Astrocyte (in vitro differentiated cells and primary cell): Measurements from ENCODE around the gene CSMD2. TPM values are rescaled to one million over a fixed set of nuclear protein-coding genes. Genes with fewer than 3 reads are reported as not detected.

Experiments
- DNase-seq: peaks from one replicate; pipeline ENCODE4 v3.0.0-alpha.2; 2010; ENCODE audit warnings: low read depth
- FAIRE-seq: peaks from 2 replicates; lab custom pipeline; 2011; peaks lifted over from hg19 to GRCh38; lab: Jason Lieb, UNC
- H2AFZ ChIP-seq: 2 replicates; pipeline ENCODE4 v1.6.0; 2012; ENCODE audit warnings: low read depth, low read length, inconsistent platforms
- H3K27ac ChIP-seq: 2 replicates; pipeline ENCODE4 v1.5.1; 2011; ENCODE audit warnings: low read depth, low read length, inconsistent platforms
- H3K27me3 ChIP-seq: 2 replicates; pipeline ENCODE4 v1.6.0; 2011; ENCODE audit warnings: low read length, inconsistent platforms; ENCODE audit not compliant: insufficient read depth
- H3K36me3 ChIP-seq: 2 replicates; pipeline ENCODE4 v1.5.1; 2011; ENCODE audit warnings: low read length, inconsistent platforms; ENCODE audit not compliant: insufficient read depth
- H3K4me1 ChIP-seq: 2 replicates; pipeline ENCODE4 v1.5.1; 2011; ENCODE audit warnings: low read length, inconsistent platforms; ENCODE audit not compliant: insufficient read depth
- H3K4me2 ChIP-seq: 2 replicates; pipeline ENCODE4 v1.6.0; 2012; ENCODE audit warnings: low read length, inconsistent platforms
- H3K4me3 ChIP-seq: 2 replicates; pipeline ENCODE4 v1.5.1; 2011; ENCODE audit warnings: low read depth, mild to moderate bottlenecking, low read length, inconsistent platforms; ENCODE audit not compliant: insufficient read depth
- H3K79me2 ChIP-seq: 2 replicates; pipeline ENCODE4 v1.6.0; 2012; ENCODE audit warnings: mild to moderate bottlenecking, low read length, inconsistent platforms; ENCODE audit not compliant: insufficient read depth
- H3K9ac ChIP-seq: 2 replicates; pipeline ENCODE4 v1.6.0; 2012; ENCODE audit warnings: mild to moderate bottlenecking, low read length, inconsistent platforms
- H3K9me3 ChIP-seq: 2 replicates; pipeline ENCODE4 v1.5.1; 2012; ENCODE audit warnings: low read depth, mild to moderate bottlenecking, low read length, inconsistent platforms; ENCODE audit not compliant: insufficient read depth
- H4K20me1 ChIP-seq: 2 replicates; pipeline ENCODE4 v1.6.0; 2012; ENCODE audit warnings: low read length, inconsistent platforms; ENCODE audit not compliant: insufficient read depth
- H3K27ac Mint-ChIP-seq: one replicate; pipeline ENCODE4 v1.8.0; 2021; ENCODE audit warnings: mild to moderate bottlenecking, mixed read lengths; ENCODE audit not compliant: unreplicated experiment
- H3K27me3 Mint-ChIP-seq: one replicate; pipeline ENCODE4 v1.8.0; 2021; ENCODE audit warnings: low read depth, mixed read lengths; ENCODE audit not compliant: unreplicated experiment
- H3K36me3 Mint-ChIP-seq: one replicate; pipeline ENCODE4 v1.8.0; 2021; ENCODE audit warnings: low read depth, mixed read lengths; ENCODE audit not compliant: unreplicated experiment
- H3K4me1 Mint-ChIP-seq: one replicate; pipeline ENCODE4 v1.8.0; 2021; ENCODE audit warnings: low read depth, mixed read lengths; ENCODE audit not compliant: unreplicated experiment
- H3K4me3 Mint-ChIP-seq: one replicate; pipeline ENCODE4 v1.8.0; 2021; ENCODE audit warnings: mild to moderate bottlenecking, moderate library complexity, mixed read lengths; ENCODE audit not compliant: unreplicated experiment
- H3K9me3 Mint-ChIP-seq: one replicate; pipeline ENCODE4 v1.8.0; 2021; ENCODE audit warnings: mild to moderate bottlenecking, mixed read lengths; ENCODE audit not compliant: unreplicated experiment
- EZH2 ChIP-seq: IDR thresholded peaks from 2 replicates; pipeline ENCODE4 v1.6.1; 2012; ENCODE audit warnings: mild to moderate bottlenecking, low read length, inconsistent platforms; ENCODE audit not compliant: insufficient read depth
- total RNA-seq: library from RNA; stranded (reverse); gene quantifications from 2 replicates; pipeline ENCODE4 v1.2.1, GENCODE V29; 2021
- TF ChIP-seq, protein P1 (sequence below): IDR thresholded peaks from 2 replicates; pipeline ENCODE4 v1.5.1; 2011; ENCODE audit warnings: low read depth, mild to moderate bottlenecking, inconsistent platforms, low read length, moderate library complexity; ENCODE audit not compliant: insufficient read depth

Gene CSMD2
- total RNA-seq, 1 donor from 2014 or later = 11.1 TPM

DNA sequence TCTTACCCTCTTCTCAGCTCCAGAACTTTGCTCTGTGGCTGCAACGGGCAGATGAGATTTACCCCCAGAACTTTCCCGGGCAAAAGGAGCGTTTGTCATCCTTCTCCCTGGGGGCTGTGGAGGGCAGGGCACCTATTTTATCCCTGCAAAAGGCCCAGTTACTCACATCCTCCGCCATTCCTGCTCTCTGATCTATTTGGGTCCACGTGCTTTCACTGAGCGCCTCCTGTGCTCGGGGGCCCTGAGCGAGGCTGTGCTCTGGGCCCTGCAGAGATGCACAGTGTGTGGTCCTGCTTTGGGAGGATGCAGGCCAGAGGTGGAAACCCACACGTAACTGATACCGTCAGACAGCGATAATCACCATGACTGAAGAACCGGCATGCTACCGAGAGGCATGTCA is 2.4 kb upstream of the CSMD2 start:
- H3K4me1 Mint-ChIP-seq = peaks cover 4% of the 10 kb centered on the region
- Histone ChIP-seq H2AFZ (peak overlapping the region; percentile 73), H3K4me1 (peaks cover 20% of the 10 kb centered on the region), H3K9me3 (no peaks in the 10 kb centered on the region), H3K79me2 (peaks cover 10% of the 10 kb centered on the region), H3K27me3 (no peaks in the 10 kb centered on the region), H3K4me3 (no peak overlapping the region), H3K9ac (no peak overlapping the region), H4K20me1 (peaks cover 4% of the 10 kb centered on the region), H3K36me3 (no peaks in the 10 kb centered on the region), H3K27ac (no peak overlapping the region), H3K4me2 (peak overlapping the region; percentile 98)
- no peaks in the 10 kb centered on the region for H3K9me3 Mint-ChIP-seq
- H3K27ac Mint-ChIP-seq = no peak overlapping the region
- peaks cover 22% of the 10 kb centered on the region for H3K27me3 Mint-ChIP-seq
- DNase-seq (no peak), FAIRE-seq (no peak)
- TF ChIP-seq, protein P1, sequence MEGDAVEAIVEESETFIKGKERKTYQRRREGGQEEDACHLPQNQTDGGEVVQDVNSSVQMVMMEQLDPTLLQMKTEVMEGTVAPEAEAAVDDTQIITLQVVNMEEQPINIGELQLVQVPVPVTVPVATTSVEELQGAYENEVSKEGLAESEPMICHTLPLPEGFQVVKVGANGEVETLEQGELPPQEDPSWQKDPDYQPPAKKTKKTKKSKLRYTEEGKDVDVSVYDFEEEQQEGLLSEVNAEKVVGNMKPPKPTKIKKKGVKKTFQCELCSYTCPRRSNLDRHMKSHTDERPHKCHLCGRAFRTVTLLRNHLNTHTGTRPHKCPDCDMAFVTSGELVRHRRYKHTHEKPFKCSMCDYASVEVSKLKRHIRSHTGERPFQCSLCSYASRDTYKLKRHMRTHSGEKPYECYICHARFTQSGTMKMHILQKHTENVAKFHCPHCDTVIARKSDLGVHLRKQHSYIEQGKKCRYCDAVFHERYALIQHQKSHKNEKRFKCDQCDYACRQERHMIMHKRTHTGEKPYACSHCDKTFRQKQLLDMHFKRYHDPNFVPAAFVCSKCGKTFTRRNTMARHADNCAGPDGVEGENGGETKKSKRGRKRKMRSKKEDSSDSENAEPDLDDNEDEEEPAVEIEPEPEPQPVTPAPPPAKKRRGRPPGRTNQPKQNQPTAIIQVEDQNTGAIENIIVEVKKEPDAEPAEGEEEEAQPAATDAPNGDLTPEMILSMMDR = no peak
- no peak for TF ChIP-seq EZH2
- peaks cover 2% of the 10 kb centered on the region for H3K36me3 Mint-ChIP-seq
- H3K4me3 Mint-ChIP-seq = no peak overlapping the region

DNA sequence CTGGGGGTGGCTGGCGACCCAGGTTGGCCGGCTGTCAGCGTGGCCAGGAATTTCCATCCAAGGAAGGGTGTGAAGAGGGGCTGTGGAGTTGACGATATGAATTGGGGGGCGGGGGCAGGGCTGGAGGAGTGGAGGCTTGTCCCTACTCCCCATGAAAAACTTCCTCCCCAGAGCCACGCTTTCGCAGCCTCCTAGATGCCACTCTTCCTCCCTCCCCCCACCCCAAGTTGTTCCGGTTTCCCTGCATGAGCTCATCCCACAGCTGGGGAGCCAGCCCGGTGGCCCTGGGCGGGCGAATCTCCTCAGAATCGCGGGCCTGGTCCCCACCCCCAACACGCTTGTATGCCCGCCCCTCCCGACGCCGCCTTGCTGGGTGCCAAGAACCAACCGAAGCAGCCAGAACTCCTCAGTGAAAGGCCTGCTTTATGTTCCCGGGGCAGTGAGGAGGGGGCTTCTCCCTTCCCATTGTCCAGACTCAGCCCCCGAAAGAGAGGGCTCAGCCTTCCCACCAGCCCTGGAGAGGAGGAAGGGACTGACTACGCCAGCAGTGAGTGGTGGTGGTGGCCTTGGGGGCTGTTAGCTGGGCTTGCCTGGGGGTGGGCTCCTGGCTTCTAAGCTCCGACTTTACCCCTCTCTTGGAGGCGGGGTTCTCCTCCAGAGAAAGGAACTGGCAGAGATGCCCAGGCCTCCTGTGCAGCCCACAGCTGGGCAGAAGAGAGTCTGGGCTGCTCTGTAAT is 1.8 kb upstream of the CSMD2 start:
- Mint-ChIP-seq H3K9me3 (no peaks in the 10 kb centered on the region), H3K36me3 (peaks cover 2% of the 10 kb centered on the region), H3K27me3 (peaks cover 22% of the 10 kb centered on the region), H3K4me3 (peak overlapping the region; percentile 77), H3K4me1 (peaks cover 5% of the 10 kb centered on the region), H3K27ac (peak overlapping the region; percentile 73)
- Histone ChIP-seq H3K9ac (peak overlapping the region; percentile 48), H3K36me3 (no peaks in the 10 kb centered on the region), H3K9me3 (no peaks in the 10 kb centered on the region), H3K4me1 (peaks cover 20% of the 10 kb centered on the region), H2AFZ (peak overlapping the region; percentile 73), H3K27ac (no peak overlapping the region), H3K4me2 (peak overlapping the region; percentile 98), H4K20me1 (peaks cover 4% of the 10 kb centered on the region), H3K79me2 (peaks cover 13% of the 10 kb centered on the region), H3K4me3 (peak overlapping the region; percentile 55), H3K27me3 (no peaks in the 10 kb centered on the region)
- TF ChIP-seq, protein P1 = no peak
- TF ChIP-seq EZH2 = no peak
- FAIRE-seq (no peak), DNase-seq (peak; percentile 16)

DNA sequence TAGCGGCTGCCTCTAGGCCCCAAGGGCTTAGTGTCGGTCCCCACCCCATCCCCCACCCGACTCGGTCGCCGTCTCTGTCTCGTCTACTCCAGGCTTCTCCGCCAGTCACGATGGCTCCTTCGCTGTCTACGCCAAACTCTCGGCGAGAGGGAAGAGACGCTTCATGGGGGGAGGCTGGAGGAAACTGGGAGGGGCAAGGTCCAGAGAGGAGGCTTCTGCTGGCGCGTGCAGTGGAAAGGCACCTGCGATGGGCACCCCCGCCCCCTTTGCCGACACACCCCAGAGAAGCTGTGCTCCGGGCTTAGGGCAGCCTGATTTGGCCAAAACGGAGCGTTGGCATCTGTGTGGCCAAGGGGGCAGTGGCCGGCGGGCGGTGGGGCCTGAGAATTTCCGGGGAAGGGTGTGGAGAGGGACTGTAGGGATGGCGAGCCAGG is 1.2 kb upstream of the CSMD2 start:
- H3K36me3 ChIP-seq = no peaks in the 10 kb centered on the region
- FAIRE-seq (no peak), DNase-seq (no peak)
- peak overlapping the region; percentile 48 for H3K9ac ChIP-seq
- H3K9me3 ChIP-seq = no peaks in the 10 kb centered on the region
- peaks cover 19% of the 10 kb centered on the region for H3K79me2 ChIP-seq
- no peaks in the 10 kb centered on the region for H3K9me3 Mint-ChIP-seq
- TF ChIP-seq EZH2 = no peak
- TF ChIP-seq, protein P1 = no peak
- H3K27ac Mint-ChIP-seq = peak overlapping the region; percentile 73
- H3K4me3 Mint-ChIP-seq = peak overlapping the region; percentile 77
- H3K4me2 ChIP-seq = peak overlapping the region; percentile 98
- H2AFZ ChIP-seq = peak overlapping the region; percentile 73
- peak overlapping the region; percentile 55 for H3K4me3 ChIP-seq
- no peaks in the 10 kb centered on the region for H3K27me3 ChIP-seq
- H3K27me3 Mint-ChIP-seq = peaks cover 21% of the 10 kb centered on the region
- H3K4me1 Mint-ChIP-seq = peaks cover 8% of the 10 kb centered on the region
- peaks cover 2% of the 10 kb centered on the region for H3K36me3 Mint-ChIP-seq
- no peak overlapping the region for H3K27ac ChIP-seq
- H3K4me1 ChIP-seq = peaks cover 20% of the 10 kb centered on the region
- peaks cover 5% of the 10 kb centered on the region for H4K20me1 ChIP-seq
